HCT116 (cell line): Measurements from ENCODE around the gene VGF. TPM values are rescaled to one million over a fixed set of nuclear protein-coding genes. Genes with fewer than 3 reads are reported as not detected.
A peak's percentile ranks its signal among the peaks of the same experiment; 100 is the strongest.

ENCODE experiments used
- ATAC-seq: fragments of 200-7000 bp; cut with Tn5 transposase; 2 replicates; pipeline ENCODE4 v1.9.1; 2020; ENCODE audit warnings: mild to moderate bottlenecking, moderate library complexity
- BruUV-seq: library from RNA; stranded (reverse); fragments of 400-500 nt; replicated peaks from 2 replicates; lab custom pipeline; 2021; lab: Mats Ljungman, UMichigan
- CTCF ChIA-PET: fragments of 300-600 bp; sonication (Branson Sonifier 250); formaldehyde crosslinking; loops from one replicate; lab custom pipeline; 2021; ENCODE audit warnings: antibody characterized with exemption; lab: Charles Lee
- POLR2A ChIA-PET: fragments of 300-600, 350-600 bp; sonication (Branson Sonifier 250); formaldehyde crosslinking; loops from one replicate; lab custom pipeline; 2021; ENCODE audit warnings: antibody characterized with exemption; lab: Charles Lee
- RAD21 ChIA-PET, 2 experiments: fragments of 300-600 bp; sonication (Branson Sonifier 250); formaldehyde crosslinking; loops; one replicate each; lab custom pipeline; 2023; ENCODE audit warnings: low total read pairs in 2 of 2; ENCODE audit not compliant: uncharacterized antibody in 2 of 2, unreplicated experiment in 2 of 2, low non-redundant PET in 1 of 2; lab: Charles Lee
- DNase-seq: peaks from one replicate; pipeline ENCODE4 v3.0.0-alpha.2; 2010; ENCODE audit warnings: low read depth, low spot score
- H2AFZ ChIP-seq: fragments of 200-600 bp; shearing (Covaris generic), sonication (generic); 2 replicates; pipeline ENCODE4 v1.6.1; 2017; ENCODE audit warnings: low read depth, mixed run types, mixed read lengths, antibody characterized with exemption, low read length; ENCODE audit not compliant: poor library complexity, severe bottlenecking
- H3K27ac ChIP-seq: 2 replicates; pipeline ENCODE4 v1.5.1; 2012; ENCODE audit warnings: low read depth, low read length
- H3K27me3 ChIP-seq: fragments of 200-600 bp; sonication (generic); 2 replicates; pipeline ENCODE4 v1.6.1; 2016; ENCODE audit warnings: mixed run types, low read length, mixed read lengths; ENCODE audit not compliant: insufficient read depth
- H3K36me3 ChIP-seq, 2 experiments: fragments of 200-500 bp in 1 of 2; fragments of 200-600 bp in 1 of 2; sonication (Bioruptor generic) in 1 of 2; sonication (generic) in 1 of 2; 2 replicates each; pipeline versions ENCODE4 v1.5.1 to v1.6.1; 2014 to 2016; ENCODE audit warnings: low read length in 2 of 2, inconsistent platforms in 1 of 2, mixed read lengths in 1 of 2, mixed run types in 1 of 2; ENCODE audit not compliant: insufficient read depth in 2 of 2, control insufficient read depth in 1 of 2
- H3K4me1 ChIP-seq, 2 experiments: fragments of 200-600 bp in 1 of 2; sonication (generic) in 1 of 2; 2 replicates each; pipeline versions ENCODE4 v1.5.1 to v1.6.1; 2012 to 2017; ENCODE audit warnings: low read length in 2 of 2, inconsistent platforms in 1 of 2, mild to moderate bottlenecking in 1 of 2, mixed read lengths in 1 of 2, mixed run types in 1 of 2, moderate library complexity in 1 of 2; ENCODE audit not compliant: insufficient read depth in 2 of 2, control insufficient read depth in 1 of 2
- H3K4me2 ChIP-seq: fragments of 200-600 bp; sonication (generic); 2 replicates; pipeline ENCODE4 v1.6.1; 2017; ENCODE audit warnings: mixed run types, low read length, mixed read lengths
- H3K4me3 ChIP-seq, 2 experiments: fragments of 200-600 bp in 1 of 2; sonication (generic) in 1 of 2; replicated peaks in 1 of 2; 2 replicates each; pipeline ENCODE4 v1.5.1; 2011 to 2016; ENCODE audit warnings: low read length in 2 of 2, control low read depth in 1 of 2, low read depth in 1 of 2, mild to moderate bottlenecking in 1 of 2, mixed read lengths in 1 of 2, mixed run types in 1 of 2
- H3K79me2 ChIP-seq: fragments of 200-600 bp; sonication (generic); 2 replicates; pipeline ENCODE4 v1.6.1; 2017; ENCODE audit warnings: mild to moderate bottlenecking, mixed run types, low read length, moderate library complexity, mixed read lengths; ENCODE audit not compliant: insufficient read depth
- H3K9ac ChIP-seq: fragments of 200-600 bp; sonication (generic); 2 replicates; pipeline ENCODE4 v1.6.1; 2016; ENCODE audit warnings: low read length, mixed read lengths
- H3K9me2 ChIP-seq: fragments of 200-600 bp; sonication (generic), shearing (Covaris generic); 2 replicates; pipeline ENCODE4 v1.6.1; 2017; ENCODE audit warnings: mixed run types, mild to moderate bottlenecking, moderate library complexity; ENCODE audit not compliant: insufficient read depth
- H3K9me3 ChIP-seq, 2 experiments: fragments of 200-500 bp in 1 of 2; fragments of 200-600 bp in 1 of 2; sonication (Bioruptor generic) in 1 of 2; sonication (generic) in 1 of 2; 2 replicates each; pipeline ENCODE4 v1.6.1; 2014 to 2017; ENCODE audit warnings: low read length in 2 of 2, mixed read lengths in 2 of 2, inconsistent platforms in 1 of 2, low read depth in 1 of 2, mild to moderate bottlenecking in 1 of 2, mixed run types in 1 of 2, moderate library complexity in 1 of 2; ENCODE audit not compliant: control insufficient read depth in 1 of 2, insufficient read depth in 1 of 2
- H4K20me1 ChIP-seq: fragments of 200-600 bp; sonication (generic), shearing (Covaris generic); 2 replicates; pipeline ENCODE4 v1.6.1; 2017; ENCODE audit warnings: mixed run types, mild to moderate bottlenecking, moderate library complexity; ENCODE audit not compliant: insufficient read depth
- CBX3 ChIP-seq: IDR thresholded peaks from 2 replicates; pipeline ENCODE4 v1.6.1; 2012; ENCODE audit warnings: low read depth
- ELF1 ChIP-seq: IDR thresholded peaks from 2 replicates; pipeline ENCODE4 v1.6.1; 2012; ENCODE audit warnings: low read depth, borderline replicate concordance
- EZH2phosphoT487 ChIP-seq: fragments of 200-600 bp; IDR thresholded peaks from 2 replicates; pipeline ENCODE4 v1.6.1; 2018; ENCODE audit warnings: antibody characterized with exemption, borderline replicate concordance
- SP1 ChIP-seq: IDR thresholded peaks from 2 replicates; pipeline ENCODE4 v1.6.1; 2012; ENCODE audit warnings: low read depth
- SRF ChIP-seq: IDR thresholded peaks from 2 replicates; pipeline ENCODE4 v1.6.1; 2012; ENCODE audit warnings: low read depth
- YY1 ChIP-seq: IDR thresholded peaks from 2 replicates; pipeline ENCODE4 v1.6.1; 2011; ENCODE audit warnings: low read length, low read depth, moderate library complexity, mild to moderate bottlenecking; ENCODE audit not compliant: insufficient replicate concordance; ENCODE audit errors: extremely low read depth
- ZNF274 ChIP-seq: fragments of 200-500 bp; sonication (Bioruptor generic); IDR thresholded peaks from 2 replicates; pipeline ENCODE4 v1.6.1; 2014; ENCODE audit warnings: mild to moderate bottlenecking, low read depth, low read length, inconsistent platforms
- intact Hi-C: fragments of 100-400 bp; cut with micrococcal nuclease; formaldehyde crosslinking; loops from 2 replicates; pipeline ENCODE4 v1.10.0; 2022
- total RNA-seq: library from RNA; stranded (reverse); gene quantifications from one replicate; pipeline ENCODE4 v1.2.1, GENCODE V29; 2021; ENCODE audit not compliant: unreplicated experiment

Gene VGF
- total RNA-seq, 1 experiment from 2014 or later, result 43.2 TPM

GRCh38 chr7:101161692-101162471 lies 3.5 kb downstream of the VGF start:
- H3K36me3 ChIP-seq, result peaks cover 6 to 24% of the 10 kb centered on the region in 2 experiments; a peak in 3 of 4 replicates
- TSS peak; percentile 18 for BruUV-seq
- no peaks in the 10 kb centered on the region for H3K27me3 ChIP-seq
- peak overlapping the region; percentile 85 for H3K4me2 ChIP-seq
- peaks cover 23% of the 10 kb centered on the region; the same call in 1 of the 2 replicates for H3K79me2 ChIP-seq
- DNase-seq, result no peak
- H3K27ac ChIP-seq, result peak overlapping the region; percentile 97
- no peak overlapping the region for H2AFZ ChIP-seq
- ATAC-seq, result no peak
- H3K9me2 ChIP-seq, result no peaks in the 10 kb centered on the region
- peak overlapping the region; percentile 79 for H3K9ac ChIP-seq
- intact Hi-C loops, result no loop called here
- ChIA-PET POLR2A (interaction anchor here (0.6 to 2.4 kb wide), 9 partner anchors 12 to 287 kb away, joined by 3 to 15 read pairs (median 4); partner anchors contain the start of genes SERPINE1 and SRRT), CTCF (interaction anchor here (1.0 to 2.3 kb wide), 6 partner anchors 12 to 121 kb away, joined by 3 to 12 read pairs (median 5); no protein-coding TSS in a partner anchor), RAD21 (interaction anchor here in 1 of 2 experiments (0.6 to 1.4 kb wide), 2 partner anchors 9 to 18 kb away, joined by 3 read pairs; no protein-coding TSS in a partner anchor)
- H3K4me3 ChIP-seq, result peak overlapping the region; percentile 51 to 73
- H3K9me3 ChIP-seq, result no peaks in the 10 kb centered on the region
- H4K20me1 ChIP-seq, result no peaks in the 10 kb centered on the region
- no peak for TF ChIP-seq EZH2phosphoT487
- no peak for TF ChIP-seq SRF
- no peak for TF ChIP-seq ELF1
- TF ChIP-seq YY1, result no peak
- peaks cover 54 to 97% of the 10 kb centered on the region in 2 experiments for H3K4me1 ChIP-seq

- no peaks in the 10 kb centered on the region for H3K27me3 ChIP-seq
- H3K4me3 ChIP-seq, result no peak overlapping the region
- no peaks in the 10 kb centered on the region for H3K9me3 ChIP-seq
- peaks cover 59 to 97% of the 10 kb centered on the region in 2 experiments for H3K4me1 ChIP-seq
- intact Hi-C loops, result no loop called here
- H3K79me2 ChIP-seq, result peaks cover 33% of the 10 kb centered on the region
- peak overlapping the region; percentile 85 for H3K4me2 ChIP-seq
- ChIA-PET CTCF (interaction anchor here (1.2 to 1.7 kb wide), 2 partner anchors 17 to 122 kb away, joined by 3 to 6 read pairs; no protein-coding TSS in a partner anchor), RAD21 (no interaction called here), POLR2A (interaction anchor here (0.6 to 2.4 kb wide), 3 partner anchors 12 to 286 kb away, joined by 3 to 14 read pairs (median 5); partner anchors contain the start of gene SRRT)
- BruUV-seq, result no TSS peak
- ATAC-seq, result no peak
- DNase-seq, result no peak
- H3K9ac ChIP-seq, result peak overlapping the region; percentile 79
- H4K20me1 ChIP-seq, result no peaks in the 10 kb centered on the region
- H3K36me3 ChIP-seq, result peaks cover 6 to 32% of the 10 kb centered on the region in 2 experiments; a peak in 3 of 4 replicates
- H2AFZ ChIP-seq, result no peak overlapping the region
- no peaks in the 10 kb centered on the region for H3K9me2 ChIP-seq
- peak overlapping the region; percentile 97 for H3K27ac ChIP-seq
- no peak for TF ChIP-seq YY1
- TF ChIP-seq CBX3, result no peak
- no peak for TF ChIP-seq EZH2phosphoT487
- TF ChIP-seq ZNF274, result no peak
- TF ChIP-seq SP1, result no peak
Measured at GRCh38 chr7:101160910-101161309, 4.5 kb downstream of the VGF start.
